Activated CD4-positive, CD25-positive, alpha-beta regulatory T cell (primary cell): Measurements from ENCODE around the gene ATOSB.

ENCODE experiments used
- DNase-seq, 4 experiments: peaks; one replicate each; lab custom pipeline; 2025; lab: John Stamatoyannopoulos, UW

Gene ATOSB

DNA sequence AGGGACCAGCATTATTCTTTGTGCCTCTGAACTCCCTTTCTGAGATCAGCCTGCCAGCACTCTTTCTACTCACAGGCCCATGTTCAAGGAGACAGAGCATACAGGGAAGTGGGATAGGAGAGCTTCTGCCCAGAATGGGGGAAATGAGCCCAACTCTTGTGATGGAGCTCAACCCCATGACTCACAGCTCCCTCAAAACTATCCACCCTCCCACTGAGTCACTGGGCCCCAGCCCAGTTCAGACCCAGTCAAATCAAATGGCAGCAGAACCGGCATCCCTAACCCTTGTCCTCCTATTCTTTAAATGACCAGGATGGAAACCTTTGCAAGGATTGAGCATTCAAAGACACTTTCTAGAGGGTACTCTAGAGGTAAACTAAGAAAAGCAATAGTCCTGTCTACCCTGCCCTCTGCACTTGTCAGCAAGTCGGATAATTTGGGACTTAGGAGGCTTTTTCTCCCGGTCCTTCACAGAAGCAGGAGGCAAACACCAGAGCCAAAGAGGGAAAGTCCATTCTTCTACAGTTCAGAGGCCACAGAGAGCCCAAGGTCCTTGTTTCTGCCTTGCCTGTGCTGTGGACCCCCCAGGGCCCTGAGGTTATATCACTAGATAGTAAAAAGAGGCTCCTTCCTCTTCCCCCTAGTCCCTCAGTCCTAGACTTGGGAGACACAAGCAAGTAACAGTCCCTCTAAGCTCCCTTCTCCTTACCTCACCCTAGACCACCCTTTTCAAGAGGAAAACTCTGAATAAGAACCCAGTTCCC is 3.2 kb downstream of the ATOSB start:
- no peak for DNase-seq

DNA sequence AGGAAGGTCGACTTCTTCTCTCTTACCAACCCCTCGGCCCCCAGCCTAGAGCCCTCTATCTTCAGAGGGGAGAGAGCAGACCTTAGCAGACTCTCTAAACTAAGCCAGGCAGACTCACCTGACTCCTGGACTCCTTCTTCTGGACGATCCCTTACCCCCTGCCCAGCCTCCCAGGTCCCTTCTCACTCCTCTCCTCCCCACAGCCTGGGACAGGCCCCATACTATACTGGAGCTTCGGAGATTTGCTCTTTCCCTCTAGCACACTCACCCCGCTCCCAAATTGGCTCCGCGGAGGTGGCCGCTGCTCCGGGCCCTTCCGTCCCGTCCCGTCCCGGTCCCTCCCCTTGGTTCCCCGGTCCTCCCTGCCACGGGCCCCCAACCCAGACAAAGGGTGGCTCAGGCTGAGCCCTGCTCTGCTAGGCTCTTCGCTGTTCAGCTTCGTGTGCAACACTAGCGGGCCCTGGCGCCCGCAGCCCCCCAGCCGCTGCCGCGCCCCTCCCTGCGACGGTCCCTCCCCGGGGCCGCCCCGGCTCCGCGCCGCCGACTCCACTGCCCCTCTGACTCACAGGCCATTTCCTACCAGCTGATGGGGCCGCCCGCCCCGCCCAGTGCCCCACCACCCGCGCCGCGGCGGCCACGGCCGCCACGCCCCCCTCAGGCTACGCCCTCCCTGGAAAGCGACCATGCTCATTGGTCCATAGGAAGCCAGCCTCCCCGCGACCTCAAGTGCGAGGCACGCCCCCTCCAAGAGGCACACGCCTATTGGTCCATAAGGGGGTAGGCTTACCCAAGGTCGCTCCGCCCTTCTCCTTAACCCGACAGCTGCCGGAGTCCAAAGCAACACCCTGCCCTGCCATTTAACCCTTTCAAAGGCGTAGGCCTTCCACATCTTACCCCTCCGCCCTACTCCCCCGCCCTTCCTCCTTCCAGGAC is 4.4 kb downstream of the ATOSB start:
- peak; percentile 90 to 93 (median 92) for DNase-seq

DNA sequence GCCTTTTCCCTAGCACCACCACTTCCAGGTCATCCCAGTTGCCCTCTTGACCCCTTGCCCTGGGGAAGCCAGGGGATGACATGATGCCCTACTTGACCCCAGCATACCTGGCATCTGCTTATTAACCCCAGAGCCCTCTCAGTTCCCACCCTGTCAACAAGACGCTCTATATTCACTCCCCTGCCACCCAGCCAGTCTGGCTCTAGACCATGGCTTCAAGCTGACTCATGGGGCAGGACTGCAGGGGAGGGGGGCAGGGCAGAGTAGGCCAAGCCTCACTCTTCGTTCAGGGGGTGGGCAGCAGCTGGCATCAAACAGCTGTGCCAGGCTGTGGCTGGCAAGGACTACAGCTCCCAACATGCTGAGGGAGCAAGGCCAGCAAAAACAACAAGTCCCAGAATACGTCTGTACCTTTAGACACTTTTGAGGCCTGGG is 5.3 kb downstream of the ATOSB start:
- DNase-seq = no peak

DNA sequence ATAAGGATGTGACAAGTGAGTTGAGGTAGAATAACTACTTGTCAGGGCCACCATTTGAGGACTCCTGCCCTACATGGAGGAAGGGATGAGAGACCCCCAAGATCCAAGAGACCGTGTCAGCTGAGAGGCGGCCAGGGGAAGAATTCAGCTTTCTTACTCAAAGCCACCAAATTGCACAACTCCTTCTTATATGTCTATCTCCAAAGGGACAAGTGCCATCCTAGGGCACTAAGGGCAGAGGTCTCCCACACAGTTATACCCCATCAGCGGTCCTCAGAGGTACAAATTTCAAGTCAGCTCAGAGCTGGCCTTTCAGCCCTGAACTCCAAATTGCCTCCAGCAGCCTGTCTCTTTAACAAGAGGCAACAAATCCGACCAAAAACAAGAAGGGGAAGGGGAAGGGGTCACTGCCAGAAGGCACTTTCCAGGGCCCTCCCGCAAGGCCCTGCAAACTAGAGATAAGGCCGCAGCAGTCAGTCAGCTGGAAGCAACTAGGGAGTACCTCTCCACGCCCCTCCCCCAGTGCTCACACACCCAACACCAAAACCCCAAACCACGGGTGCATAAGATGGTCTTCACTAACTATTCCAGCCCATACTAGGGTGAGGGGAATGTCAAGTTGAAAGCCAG is 6.6 kb downstream of the ATOSB start:
- DNase-seq = no peak

DNA sequence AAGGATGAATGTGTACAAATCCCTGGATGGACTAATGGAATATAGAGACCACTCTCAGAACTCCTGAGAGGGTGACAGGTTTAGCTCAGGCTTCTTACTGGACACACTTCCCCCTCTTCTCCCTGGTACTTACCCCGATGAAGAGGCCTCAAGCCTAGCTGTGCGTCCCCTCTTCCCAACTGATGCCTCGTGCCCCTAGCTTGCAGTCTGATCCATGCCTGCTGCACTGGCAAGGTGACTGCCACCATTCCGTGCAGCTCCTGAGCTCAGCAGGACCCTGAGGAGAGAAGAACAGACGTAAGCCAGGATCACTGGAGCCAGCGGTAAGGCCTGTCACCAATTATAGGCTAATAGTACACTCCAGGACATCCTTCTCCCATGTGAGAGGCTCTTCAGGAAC is 7.2 kb downstream of the ATOSB start:
- no peak for DNase-seq

DNA sequence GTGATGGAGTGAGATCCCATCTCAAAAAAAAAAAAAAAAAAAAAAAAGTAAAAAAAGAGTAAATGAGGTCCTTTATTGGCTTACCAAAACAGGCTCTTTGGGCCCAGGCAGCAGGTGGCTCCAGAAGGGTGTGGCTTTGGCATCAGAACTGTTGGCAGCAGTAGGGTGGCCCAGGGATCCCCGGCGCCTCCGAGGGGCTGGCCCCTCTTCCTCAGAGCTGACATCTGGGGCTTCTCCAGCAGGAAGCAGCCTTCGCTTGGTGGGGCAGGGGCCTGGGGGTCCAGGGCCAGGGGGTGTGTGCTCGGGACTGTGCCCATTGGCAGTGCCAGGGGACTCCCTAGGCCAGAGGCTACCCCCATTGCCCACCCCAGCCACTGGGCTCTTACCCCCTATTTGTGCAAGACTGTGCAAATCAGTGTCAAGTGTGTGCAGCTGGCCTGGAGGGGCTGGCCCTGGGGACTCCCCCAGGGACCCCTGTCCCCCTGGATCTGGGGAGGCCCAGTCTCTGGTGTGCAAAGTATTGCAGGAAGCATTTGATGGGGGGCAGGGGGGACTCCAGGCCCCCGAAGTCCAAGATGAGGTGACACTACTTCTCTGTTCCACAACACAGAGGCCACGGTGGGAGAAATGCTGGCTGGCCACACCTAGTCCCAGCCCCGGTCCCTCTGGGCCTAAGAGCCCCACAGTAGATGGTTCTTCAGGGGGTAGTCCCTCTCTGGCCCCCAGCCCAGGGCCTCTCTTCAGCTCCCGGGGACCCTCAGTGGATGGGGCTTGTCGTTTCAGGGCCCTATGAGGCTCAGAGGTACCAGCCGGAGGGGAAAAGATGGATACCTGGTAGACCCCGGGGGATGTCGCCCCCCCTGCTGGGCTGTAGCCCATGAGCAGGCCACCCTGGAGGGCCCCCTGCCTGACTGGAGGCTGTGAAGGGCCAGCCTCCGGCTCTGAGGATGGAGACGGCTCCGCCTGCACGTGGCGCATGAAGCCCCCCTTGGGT is 8.1 kb downstream of the ATOSB start:
- DNase-seq = no peak

DNA sequence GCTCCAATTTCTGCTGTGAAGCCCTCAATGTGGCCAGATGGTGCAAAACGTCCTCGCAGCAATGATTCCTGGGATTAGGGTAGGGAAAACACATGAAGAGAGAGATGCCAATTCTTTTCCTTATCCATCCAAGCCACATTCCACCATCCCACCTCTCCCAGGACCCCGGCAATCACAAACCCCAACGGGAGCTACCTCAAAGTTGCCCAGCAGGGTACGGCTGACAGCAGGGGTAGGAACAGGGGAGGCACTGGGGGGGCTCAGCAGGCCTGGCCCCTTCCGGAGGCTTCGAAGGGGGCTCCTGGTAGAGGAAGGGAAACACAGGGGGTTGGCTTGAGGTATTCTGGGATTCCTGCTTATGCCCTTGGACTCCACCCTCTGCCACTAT is 9.3 kb downstream of the ATOSB start:
- no peak for DNase-seq

DNA sequence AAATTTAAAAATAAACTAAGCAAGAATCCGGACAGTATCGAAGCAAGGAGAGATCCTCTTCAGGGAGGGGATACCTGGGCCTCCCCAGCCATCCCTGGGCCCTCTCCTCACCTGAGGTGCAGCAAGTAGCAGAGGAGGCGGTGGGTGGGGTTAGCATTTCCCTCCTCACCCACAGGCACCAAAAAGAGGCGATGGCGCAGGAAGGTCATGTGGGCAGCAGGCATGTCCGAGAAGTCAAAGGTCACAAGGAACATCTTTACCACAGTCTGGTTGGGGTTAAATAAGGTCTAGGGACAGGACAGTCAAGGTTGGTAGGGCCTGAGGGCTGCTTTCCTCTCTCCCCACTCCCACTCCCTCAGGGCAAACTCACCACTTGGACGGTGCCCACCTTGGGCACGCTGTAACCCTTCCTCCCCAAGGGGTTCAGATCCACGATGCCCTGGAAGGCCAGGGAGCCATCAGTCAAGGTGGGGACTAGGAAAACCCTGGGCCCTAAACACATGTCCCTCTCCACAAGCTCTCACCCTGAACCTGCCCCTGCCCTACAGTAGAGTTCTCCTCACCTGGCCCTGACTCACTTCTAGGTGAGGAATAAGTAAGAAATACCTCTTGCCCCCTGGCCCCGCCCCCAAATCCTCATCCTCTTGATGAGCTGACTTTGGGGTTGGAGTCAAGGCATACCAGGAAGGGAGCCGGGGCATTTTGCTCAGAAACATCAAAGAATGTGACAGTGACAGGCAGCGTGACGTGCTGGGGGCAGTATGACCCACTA is 9.9 kb downstream of the ATOSB start:
- no peak for DNase-seq

DNA sequence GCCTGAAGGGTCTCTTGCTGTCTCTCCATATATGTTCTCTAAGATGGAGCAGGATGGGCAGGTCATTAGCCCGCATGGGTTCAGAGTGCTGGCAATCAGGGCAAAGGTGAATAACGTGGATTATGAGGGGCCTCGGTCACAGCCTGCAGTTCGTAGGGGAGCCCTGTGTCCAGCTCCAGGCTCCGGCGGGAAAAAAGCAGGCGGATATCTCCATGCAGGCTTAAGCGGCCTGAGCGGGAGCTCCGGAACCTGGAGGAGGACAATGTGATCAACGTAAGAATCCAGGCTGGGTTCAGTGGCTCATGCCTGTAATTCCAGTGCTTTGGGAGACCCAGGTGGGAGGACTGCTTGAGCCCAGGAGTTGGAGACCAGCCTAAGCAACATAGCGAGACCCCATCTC is 10.5 kb downstream of the ATOSB start:
- DNase-seq = no peak

DNA sequence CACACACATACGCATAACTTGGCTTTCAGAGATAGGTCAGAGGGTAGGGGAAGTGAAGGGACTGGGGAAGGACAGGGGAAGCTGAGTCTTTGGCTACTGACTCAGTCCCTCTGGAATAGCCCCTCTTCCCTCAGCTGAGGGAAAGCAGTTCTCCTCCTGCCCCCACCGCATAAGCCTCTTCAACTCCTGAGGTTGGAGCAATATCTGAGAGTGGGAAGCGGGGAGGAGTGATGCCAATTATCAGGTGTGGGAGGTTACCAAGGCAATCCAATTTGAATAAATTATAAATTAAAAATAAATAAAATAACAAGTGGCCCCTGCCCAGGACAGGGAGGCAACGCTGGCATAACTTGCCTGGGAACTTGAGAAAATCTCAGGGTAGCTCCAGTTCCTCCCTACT is 11.1 kb downstream of the ATOSB start:
- DNase-seq = no peak

DNA sequence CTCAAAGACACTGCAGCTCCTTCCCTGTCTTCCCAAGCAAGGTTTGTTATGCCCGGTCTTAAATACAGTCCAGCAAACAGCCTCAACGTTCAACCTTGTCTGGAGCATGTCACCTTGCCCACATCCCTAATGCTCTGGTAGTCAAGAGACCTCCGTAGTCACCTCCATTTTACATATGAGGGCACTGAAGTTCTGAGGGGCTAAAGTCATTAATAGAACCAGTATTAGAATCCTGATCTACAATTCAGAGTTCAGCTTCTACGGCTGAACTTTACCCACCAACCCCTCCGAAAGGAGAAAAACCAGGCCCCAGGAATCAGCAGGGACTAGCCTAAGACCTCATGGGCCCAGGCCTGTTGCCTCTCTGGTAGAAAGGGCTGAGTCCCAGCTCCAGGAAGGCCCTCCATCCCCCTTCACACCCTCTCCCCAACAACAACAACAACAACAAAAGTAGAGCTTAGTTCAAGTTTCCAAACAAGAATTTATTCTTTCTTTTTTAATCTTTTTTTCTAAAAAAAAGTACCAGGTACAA is 11.9 kb downstream of the ATOSB start:
- DNase-seq = no peak

DNA sequence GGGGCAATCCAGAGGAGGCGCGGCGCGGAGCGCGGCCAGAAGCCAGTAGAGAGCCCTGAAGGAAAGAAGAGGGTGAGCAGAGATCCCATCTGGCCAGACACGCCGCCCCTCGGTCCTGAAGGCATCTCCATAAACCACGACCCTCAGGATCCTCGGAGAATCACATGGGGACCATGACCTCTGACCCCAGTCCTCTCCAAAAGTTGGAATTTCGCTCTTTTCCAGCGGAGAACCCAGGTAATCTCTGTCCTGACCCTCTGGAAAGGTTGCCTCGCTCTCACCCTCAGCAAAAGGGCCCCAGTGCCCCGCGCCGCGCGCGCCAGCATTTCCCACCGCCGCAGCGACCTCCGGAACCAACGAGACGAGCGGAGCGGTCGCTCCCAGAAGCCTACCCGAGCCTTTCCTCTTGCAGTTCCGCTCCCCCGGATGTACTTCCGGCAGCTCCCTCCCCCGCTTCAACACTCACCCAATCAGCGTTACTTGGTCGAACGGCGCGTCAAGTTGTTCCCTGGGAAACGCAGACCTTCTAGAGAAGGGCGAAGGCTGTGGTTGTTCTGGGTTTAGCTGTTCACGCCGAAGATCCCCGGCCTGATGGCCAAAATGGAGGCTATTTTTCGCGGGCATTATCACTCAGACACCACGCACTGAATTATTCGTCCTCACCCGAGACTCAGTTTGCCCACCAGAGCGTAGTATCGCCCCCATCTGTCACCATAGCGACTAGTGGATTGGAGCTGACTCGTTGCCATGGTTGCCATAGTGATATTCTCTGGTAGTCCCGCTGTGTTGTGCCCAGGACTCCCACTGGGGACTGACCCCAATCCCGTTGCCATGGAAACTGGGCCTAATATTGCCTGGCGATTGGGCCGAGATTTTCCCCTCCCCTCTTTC is 12.6 kb downstream of the ATOSB start, which contains the start of gene STOML2:
Gene STOML2 (minus strand): TSS at position 363 of the 891 bp plus-strand sequence. CDS start 37 bp downstream, at position 326.
- peak; percentile 81 to 83 (median 82) for DNase-seq

DNA sequence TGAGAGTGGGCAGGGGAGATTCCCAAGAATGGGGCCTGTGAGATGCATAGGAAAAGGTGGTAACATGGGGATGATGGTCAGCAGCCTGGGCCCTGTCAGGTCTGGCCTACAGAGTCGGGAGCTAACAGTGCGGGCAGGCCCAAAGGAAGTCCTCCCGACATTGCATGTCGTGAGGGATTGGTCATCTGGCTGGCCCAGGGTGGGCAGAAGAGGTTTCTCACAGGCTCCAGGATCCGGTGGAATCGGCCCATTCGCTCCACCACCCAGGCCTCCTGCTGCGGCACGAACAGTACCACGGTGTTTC is 13.2 kb downstream of the ATOSB start:
- DNase-seq = no peak

DNA sequence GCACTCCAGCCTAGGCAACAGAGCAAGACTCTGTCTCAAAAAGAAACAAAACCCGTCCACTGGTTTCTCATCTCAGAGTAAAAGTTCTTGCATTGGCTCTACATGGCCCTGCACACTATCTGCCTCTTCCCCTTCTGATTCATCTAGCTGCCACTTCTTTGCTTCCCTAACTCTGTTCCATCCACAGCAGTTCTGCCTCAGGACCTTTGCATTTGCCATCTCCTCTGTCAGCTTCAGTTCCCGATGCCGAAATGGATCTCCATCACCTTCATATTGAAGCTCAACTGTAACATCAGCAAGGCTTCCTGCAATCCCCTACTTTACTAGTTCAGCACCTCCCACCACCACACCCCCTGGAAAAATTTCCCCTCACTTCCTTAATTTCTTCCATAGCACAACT is 18.1 kb downstream of the ATOSB start:
- DNase-seq = no peak

DNA sequence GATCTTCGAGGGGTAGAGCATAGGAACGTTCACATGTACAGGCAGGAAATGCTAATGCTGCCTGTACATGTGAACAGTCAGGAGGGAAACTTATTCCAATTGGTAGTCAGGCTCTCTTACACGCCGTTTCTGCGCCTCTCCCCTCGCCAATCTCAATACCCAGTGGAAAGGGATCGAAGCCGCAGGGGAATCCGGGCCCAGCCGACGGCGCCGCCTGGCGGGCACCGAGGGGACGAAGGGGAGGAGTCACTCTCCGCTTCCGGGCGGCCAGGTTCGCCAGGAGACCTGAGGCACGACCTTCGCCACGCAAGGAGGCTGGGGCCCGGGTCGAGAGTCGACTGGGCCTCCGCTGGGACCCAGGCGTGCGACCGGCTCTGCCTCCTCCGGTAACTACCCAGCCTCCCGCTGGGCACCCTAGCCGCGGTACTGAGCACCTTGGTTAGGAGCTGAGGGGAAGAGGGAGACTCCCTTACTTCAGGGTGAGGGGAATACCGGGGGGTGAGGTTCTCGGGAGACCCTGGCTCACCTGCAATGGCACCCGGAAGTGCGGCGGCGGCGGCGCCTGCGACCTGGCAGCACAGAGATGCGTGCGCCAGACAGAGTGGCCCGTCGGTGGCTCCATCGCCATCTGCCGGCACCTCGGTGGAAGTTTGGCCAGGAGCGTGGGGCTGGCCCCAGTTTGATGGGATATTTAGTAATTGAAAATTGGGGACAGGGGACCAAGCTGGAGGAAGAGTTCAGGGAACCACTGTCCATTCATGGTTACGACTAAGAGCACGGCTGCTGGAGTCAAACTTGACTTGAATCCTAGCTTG is 19.4 kb downstream of the ATOSB start, which contains the start of gene PIGO:
Gene PIGO (minus strand): TSS at position 557 of the 815 bp plus-strand sequence. CDS start 1,026 bp downstream, outside the sequence.
- peak; percentile 83 to 84 (median 84) for DNase-seq

DNA sequence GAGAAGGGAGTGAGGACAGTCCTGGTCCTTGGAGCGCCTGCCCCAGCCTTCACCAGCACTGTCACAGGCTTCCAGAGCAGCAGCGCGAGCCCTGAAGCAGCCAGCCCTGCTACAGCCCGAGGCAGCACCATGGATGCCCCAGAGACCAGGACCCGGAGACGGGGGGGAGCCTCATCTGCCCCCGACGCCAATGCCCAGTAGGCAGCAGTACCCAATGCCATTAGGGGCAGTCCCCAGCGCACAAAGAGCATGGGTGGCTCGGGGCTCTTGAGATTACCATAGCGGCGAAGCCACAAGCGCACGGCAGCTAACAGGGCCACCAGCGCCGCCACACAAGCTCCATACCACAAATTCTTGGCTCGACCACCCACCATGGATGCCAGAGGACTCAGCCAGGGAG is 24.1 kb downstream of the ATOSB start:
- DNase-seq = no peak

DNA sequence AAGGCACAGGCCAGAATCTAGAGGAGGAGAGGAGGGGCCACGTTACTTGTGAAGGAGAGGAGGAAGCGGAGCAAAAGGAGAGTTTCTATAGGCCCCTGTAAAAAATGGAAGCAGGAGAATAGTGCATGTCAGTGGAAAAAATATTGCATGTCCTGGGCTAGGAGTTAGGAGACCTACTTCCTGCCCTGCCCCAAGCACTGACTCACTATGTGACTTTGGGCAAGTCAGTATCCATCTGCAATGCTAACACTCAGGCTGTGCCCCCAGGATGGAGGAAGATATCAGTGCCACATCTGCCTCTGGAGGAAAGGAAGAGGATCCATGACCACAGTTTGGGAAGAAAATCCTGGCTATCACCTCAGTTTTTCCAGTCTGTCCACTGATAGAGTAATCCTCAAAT is 26.2 kb downstream of the ATOSB start:
- no peak for DNase-seq

DNA sequence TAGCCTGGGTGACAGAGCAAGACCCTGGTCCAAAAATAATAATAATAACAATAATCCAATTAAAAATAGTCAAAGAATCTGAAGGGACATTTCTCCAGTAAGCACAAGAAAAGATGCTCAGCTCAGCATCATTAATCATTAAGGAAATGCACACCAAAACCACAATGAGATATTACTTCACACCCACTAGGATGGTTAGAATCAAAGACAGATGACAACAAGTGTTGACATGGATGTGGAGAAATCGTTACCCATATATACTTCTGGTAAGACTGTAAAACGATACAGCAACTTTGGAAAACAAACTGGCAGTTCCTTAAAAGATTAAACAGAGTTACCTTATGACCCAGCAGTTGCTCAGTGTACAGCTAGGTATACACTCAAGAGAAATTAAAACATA is 30.6 kb downstream of the ATOSB start:
- no peak for DNase-seq
